ENCODE measurements around the gene PNPLA7.
A peak's percentile ranks its signal among the peaks of the same experiment; 100 is the strongest.

The PNPLA7 gene

DNA sequence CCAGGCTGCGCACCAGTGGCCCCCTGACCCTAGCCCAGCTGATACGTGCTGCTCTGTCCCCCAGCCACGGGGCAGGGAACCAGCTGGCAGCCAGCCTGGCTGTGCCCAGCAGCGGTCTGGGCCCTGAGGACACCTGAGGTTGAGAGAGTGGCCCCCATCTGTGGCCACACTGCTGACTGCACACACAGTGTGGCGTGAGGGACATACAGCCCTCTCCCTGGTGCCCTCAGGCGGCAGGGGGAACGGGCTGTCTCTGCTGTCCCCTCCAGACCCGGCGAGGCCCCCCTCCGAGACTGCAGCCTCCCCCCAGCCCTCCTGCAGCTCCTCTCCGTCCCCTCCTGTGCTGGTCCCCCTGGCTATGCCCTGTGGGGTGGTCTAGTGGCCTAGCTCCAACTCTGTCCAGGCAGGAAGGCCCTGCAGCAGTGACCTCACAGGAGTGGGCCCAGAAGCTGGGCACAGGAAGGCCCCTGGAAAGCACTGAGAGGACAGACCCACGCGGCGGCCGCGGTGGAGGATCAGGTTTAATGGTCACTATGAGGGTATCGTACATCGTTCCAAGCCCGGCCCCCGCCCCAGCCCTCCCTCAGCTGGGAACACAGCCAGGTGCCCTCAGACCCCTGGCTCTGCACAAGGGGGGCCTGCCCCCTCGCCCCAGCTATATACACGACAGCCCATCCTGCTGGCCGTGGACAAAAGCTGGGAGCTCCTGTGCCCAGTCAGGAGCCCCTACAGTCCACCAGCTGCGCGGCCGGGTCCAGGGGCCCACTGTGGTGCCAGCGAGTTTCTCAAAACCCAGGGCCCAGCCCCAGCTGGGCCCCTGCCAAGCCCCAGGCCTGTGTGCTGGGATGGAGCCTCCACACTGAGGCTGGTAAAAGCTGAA, 102.2 kb downstream of the PNPLA7 start:
- no peak for DNase-seq

DNA sequence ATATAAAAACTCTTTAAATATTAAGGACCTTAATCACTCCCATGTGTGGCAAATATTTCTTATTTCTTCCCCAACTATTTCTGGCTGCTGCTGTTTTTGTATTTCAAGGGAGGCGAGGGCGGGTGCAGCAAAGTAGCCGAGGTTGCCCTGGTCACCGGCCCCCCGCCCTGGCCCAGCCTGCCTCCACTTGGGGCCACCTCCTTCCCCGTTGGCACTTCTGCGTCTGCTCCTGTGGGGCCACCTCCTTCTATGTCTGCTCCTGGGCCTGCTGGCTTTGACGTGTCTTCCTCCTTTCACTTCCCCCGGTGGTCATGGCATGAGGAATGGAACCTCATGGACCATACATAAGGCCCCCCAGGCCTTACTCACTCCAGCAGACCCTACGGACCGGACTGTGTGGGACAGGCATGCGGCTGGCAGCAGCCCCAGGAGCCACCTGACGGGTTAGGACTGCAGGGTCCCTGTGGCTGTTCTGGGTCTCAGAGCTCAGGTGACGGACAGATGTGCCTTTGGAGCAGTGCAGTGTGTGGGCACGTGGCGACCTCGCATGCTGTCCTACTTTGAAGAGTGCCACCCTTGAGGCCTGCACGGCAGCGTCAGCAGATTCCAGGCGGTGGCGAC, 103.2 kb downstream of the PNPLA7 start:
- DNase-seq = no peak

DNA sequence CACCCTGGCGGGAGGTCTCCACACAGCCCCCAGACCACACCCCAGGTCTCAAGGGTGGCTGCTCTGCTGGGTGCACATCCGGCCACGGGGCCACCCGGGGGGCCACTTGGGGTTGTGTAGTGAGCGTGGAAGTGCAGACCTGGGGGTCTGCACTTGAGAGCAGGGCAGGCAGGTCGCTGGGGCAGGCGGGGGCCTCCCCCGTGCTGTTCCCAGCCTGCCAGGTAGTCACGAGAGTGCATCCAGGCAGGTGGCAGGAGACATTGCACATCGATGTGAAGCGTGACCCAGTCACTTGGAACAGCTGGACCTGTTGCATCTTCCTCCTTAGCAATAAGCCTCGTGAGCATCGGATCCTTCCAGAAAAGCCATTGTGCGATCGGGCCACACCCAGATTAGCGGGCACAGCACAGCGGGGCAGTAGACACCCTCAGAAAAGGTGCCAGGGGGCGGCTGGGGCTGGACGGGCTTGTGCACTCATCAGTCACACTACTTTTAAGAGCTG, 104.2 kb downstream of the PNPLA7 start:
- DNase-seq = no peak

DNA sequence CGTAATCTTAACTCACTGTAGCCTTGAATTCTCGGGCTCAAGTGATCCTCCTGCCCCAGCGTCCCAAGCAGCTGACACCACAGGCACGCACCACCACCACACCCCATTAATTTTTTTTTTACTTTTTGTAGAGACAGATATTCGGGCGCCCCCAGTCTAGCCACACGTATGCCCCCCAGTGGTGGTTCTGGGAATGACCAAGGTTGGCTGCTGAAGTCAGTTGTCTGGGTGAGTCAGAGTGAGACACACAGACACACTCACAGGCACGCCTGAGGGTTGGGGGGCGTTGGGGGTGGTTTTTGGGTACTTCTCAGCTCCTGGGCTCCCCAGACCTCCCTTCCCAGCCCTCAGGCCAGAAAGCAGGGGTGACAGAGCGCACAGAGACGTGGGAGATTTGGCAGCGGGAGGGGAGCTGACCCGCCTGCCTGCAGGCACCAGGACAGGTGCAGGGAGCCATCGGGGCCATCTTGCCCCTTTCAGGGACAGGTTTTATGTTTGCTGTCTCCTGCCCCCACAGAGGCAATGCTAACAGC, 104.9 kb downstream of the PNPLA7 start:
- peak; percentile 79 for DNase-seq

DNA sequence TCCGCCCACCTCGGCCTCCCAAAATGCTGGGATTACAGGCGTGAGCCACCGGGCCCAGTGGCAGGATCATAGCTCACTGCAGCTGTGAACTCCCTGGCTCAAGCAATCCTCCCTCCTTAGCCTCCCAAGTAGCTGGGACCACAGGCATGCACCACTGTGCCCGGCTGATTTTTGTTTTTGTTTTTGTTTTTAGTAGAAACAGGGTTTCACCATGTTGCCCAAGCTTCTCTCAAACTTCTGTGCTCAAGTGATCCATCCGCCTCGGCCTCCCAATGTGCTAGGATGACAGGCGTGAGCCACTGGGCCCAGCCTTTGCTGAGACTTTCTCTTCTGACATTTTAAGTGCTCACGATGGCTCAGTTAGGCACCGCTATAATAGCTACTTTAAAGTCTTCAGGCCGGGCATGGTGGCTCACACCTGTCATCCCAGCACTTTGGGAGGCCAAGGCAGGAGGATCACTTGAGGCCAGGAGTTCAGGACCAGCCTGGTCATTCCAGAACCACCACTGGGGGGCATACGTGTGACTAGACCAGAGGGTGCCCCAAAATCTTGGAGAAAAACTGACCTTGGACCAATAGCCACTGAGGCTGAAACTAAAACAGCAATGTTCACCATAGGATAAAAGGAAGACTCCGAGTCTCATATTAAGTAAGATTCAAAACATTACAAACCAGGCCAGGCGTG, 106.0 kb downstream of the PNPLA7 start:
- DNase-seq = no peak

DNA sequence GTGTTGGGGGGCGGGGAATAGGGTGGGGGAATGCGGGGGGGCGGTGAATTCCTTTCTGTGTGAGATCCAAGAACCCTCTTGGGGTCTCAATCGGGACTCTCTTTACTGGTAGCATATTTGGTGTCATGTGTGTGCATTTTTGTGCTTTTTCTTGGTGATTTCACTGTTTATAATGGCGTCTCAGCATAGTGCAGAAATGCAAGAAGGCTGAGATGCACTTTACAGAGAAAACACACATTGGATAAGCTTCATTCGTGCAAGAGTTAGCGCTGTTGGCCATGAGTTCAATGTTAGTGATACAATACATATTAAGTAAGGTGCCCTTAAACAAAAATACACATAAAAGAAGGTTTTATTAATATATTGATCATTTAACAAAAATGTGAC, 108.3 kb downstream of the PNPLA7 start:
- no peak for DNase-seq

DNA sequence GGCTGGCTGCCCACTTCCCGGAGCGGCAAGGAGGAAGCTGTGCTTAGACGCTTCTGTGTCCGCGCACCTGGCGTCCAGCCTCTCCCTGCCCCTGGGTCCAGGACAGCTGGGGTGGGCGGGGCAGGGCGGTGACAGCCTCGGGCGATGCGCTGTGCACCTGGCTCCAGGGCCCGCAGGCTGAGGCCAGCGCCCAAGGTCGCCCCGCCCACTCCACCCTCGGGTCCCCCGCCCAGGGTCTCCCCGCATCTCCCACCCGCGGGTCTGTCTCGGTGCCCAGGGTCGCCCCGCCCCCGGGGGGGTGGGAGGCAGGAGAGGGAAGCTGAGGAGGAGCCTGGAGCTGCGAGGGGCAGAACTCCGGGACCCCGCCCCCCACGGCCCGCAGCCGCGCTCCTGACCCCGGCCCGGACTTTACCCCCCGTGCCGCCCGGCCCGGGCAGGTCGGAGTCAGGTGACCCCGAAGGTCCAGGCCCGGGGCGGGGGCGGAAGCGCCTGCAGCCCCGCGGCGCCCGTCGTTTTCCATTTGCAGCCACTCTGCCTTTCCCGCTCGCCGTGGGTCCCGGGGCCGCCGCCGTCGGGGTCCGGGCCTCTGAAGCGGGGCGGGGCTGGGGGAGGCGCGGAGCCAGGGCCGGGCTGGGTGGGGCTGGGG, 108.8 kb downstream of the PNPLA7 start, which contains the start of gene ENTPD8:
TSS of gene ENTPD8 (minus strand) at position 69 of the 646 bp plus-strand sequence. CDS start 3,072 bp downstream, outside the sequence.
- DNase-seq = peak; percentile 55

DNA sequence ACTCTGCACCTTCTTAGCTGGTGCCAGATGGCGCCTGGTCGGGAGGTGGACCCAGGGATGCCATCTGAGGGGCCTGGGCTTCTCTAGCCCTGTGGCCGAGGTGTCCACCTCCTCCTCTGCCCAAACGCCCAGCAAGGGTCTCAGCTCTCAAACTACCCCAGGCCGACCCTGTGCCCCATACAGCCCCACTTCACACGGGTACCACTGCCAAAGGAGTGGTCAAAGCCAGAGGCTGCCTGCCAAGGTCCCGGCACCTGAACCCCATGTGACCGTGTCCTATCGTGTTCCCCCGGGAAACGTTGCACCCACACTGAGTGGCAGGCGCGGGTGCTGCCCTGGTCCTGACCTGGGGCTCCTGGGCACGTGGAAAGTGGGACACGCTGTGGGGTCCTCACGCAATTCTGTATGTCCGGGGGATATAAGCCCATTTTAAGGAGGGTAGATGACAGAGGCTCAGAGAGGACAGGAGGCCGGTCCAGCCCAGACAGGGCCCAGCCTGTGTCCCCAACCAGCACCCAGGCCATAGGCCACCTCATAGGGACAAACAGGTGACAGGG, 111.0 kb downstream of the PNPLA7 start:
- DNase-seq = no peak

DNA sequence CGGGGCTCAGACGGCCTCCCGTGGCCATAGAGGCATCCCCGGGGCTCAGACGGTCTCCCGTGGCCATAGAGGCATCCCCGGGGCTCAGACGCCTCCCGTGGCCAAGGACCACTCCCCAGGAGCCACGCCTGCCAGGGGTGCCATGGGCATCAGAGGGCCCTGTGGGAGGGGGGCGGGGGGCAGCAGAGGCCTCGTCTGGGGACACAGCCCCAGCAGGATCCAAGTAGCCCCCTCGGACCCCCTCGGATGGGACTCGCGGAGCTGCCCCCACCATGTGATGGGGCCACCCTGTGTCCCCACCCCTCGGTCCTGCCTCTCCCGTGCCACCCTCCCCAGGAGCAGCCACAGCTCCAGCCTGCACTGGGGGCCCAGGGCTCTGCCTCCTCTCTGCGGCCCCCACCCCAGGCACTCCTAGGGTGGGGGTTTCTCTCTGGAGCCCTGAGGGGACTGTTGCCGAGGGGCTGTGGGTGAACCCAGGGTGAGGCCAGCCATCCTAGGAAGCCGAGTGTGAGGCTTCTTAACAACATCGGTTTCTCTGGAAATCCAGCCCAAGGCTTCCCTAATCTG, 111.5 kb downstream of the PNPLA7 start:
- no peak for DNase-seq

DNA sequence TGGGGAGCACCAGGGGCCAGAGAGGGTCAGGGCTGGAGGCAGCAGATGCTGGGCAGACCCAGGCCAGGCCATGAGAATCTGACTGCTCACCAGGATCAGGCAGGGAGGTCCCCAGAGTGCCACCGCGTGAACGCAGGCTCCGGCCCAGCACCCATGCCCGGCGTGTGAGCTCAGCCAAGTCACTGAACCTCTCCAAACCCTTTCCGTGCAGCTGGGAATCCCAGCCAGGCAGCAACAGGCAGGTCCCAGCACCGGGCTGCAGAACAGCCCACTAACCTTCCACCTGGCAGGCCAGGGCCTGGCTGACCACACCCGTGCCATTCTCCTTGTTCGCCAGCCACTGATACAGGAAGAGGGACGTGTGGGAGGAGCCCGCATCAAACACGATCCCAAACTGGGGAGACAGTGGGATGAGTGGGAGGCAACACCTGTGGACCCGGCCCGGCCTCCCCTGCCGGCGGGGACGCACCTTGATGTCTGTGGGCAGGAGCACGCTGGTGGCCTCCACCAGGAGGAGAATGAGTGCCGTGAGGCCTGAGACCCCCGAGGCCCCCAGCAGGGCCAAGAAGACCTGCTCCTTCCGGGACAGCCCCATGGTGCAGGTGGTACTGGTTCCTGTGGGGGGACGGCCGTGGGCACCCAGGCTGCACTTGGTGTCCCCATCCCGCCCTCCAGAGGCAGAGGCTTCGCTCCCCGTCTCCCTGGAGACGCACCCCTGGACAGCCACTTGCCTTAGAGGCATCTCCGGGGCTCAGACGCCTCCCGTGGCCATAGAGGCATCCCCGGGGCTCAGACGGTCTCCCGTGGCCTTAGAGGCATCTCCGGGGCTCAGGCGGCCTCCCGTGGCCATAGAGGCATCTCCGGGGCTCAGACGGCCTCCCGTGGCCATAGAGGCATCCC, 112.3 kb downstream of the PNPLA7 start:
- no peak for DNase-seq

DNA sequence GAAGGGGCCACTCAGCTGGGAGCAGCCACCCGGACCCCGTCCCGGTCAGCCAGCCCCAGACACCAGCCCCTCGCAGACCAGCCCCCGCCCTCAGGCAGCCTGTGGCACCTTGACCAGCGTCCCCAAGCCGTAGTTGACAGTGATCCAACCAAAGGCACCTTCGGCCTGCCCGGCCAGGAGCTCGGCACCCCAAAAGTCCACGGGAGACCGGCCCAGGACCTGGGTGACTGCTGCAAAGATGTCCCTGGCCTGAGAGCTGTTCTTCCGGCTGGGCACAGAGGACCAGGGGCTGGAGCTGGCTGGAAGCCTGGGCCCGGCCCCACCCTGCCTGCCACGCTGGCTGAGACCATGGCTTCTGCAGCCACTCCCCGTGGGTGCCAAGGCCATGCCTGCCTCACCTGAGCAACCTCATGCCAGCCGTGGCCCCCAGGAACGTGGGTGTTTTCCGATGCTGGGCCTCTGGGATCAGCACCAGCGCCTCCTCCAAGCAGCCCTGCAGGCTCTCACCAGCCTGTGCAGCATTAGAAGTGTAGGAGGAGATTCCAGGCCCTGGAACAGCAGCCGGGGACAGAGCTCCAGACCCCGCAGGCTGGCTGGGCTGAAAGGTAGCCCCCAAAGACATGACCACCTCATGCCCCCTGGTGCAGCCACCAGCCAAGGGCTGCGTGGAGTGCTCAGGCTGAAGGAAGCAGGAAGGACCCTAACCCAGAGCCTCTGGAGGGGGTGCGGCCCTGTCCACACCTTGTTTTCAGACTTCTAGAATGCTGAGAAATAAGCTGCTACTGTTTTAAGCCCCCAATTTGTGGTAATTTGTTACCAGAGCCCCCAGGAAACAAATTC, 113.2 kb downstream of the PNPLA7 start:
- DNase-seq = no peak

DNA sequence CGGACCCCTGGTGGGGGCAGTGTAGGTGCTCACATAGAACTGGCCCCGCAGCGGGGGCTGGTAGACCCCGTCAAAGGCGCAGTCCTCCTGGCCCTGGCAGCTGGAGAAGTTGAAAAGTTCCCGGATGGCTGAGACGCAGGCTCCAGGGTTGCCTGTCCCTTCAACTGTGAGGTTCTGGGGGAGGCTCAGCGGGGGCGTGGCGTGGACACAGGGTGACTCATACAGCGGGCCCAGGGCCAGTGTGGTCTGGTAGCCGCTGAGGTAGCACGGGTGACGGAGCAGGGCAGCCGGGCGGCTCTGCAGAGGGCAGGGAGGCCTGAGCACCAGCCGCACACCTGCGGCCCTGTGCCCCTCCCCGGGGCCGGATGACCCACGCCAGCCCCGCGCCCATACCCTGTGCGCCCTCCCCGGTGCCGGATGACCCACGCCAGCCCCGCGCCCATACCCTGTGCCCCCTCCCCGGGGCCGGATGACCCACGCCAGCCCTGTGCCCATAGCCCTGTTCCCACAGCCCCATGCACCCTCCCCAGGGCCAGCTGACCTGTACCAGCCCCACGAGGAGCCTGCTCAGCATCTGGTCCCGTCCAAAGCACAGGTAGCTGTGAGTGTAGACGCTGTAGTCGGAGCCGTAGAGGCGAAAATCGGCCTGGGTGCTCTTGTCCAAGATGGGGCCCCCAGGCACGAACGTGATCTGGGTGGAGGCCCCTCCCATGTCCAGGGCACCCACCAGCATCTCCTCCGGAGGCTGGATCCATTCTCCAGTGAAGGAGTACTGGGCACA, 114.0 kb downstream of the PNPLA7 start:
- no peak for DNase-seq

DNA sequence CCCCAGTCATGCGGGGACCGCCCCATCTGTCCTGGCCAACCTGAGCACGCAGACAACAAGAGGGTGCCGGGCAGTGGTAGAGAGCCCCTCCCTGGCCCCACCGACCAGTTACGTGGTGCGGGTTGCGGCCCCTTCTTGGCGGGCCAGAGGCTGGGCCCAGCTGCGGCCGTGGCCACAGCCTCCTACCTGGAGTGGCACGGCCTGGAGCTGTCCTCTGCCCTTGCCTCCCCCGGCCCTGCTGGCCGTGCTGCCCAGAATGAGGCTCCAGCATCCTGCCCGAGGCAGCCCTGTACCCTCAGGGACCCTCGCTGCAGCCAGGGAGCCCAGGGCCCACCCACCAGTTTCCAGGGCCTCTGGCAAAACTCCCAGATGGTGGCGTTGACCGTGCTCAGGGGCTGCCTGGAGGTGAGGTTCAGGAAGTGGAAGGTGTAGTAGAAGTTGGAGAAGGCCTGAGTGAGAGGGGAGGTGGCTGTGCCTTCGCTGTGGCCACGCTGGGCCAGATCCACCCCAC, 114.8 kb downstream of the PNPLA7 start:
- DNase-seq = no peak

DNA sequence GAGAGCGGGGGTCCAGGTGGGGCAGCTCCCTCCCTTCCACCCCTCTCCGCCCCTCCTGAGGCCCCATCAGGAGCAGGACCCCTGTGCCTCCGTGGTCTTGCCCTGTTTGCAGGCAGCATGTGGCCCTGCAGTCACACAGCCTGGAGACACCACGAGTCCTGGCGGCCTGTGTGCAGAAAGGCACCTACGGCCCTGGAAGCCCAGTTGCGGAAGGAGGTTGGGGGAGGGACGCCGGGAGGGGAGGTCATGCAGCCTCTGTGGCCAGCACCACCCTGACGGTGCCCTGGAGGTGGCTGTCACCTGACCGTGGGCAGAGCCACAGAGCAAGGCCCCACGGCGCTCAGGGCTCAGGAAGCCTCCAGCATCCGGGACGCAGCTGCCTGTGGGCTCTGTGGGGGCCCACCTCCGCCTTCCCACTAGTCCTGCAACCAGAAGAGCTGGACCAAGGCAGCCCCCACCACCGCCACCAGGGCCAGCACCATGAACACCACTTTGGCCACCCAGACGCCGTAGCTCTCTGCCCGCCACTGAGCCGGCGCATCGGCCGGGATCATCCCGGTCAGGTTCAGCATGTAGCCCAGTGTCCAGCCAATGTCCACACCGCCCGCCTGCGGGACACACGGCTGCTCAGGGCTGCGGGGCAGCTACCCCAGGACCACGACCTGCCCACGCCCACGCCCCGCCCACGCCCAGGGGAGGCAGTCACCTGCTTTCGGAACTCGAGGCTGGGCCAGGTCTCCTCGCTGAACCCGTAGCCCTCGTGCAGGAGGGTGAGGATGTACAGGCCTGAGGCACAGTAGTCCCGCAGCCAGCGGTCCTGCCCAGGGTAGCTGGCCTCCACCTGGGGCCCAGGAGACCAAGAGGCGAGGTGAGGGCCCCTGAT, 115.5 kb downstream of the PNPLA7 start:
- no peak for DNase-seq

DNA sequence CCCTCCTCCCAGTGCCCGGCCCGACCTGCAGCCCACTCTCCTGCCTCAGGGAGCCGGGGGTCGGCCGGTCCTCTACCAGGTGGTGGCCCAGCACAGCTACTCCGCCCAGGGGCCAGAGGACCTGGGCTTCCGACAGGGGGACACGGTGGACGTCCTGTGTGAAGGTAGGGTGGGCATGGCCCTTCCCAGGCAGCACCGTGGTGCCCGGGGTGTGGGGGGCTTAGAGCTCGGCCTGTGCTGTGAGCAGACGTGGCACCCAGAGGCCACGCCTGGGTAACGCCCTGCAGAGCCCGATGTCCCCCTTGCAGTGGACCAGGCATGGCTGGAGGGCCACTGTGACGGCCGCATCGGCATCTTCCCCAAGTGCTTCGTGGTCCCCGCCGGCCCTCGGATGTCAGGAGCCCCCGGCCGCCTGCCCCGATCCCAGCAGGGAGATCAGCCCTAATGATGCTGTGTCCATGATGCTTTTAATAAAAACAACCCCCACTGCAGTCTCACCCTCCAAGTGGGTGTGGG, 116.2 kb downstream of the PNPLA7 start:
- no peak for DNase-seq

DNA sequence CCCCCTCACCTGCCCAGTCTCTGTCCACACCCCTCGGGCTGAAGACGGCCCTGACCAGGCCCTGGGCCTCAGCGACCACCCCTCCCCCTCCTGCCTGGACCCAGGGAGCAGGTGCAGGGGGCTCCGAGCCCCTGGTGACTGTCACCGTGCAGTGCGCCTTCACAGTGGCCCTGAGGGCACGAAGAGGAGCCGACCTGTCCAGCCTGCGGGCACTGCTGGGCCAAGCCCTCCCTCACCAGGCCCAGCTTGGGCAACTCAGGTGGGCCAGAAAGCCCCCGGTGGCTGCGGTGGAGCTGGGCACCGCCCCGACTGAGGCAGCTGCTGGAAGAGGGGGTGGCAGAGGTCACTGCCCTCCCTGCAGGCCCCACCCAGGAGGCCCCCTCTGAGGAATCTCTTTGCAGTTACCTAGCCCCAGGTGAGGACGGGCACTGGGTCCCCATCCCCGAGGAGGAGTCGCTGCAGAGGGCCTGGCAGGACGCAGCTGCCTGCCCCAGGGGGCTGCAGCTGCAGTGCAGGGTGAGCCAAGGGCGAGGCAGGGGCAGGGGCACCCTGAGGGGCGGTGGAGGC, 116.8 kb downstream of the PNPLA7 start:
- no peak for DNase-seq

DNA sequence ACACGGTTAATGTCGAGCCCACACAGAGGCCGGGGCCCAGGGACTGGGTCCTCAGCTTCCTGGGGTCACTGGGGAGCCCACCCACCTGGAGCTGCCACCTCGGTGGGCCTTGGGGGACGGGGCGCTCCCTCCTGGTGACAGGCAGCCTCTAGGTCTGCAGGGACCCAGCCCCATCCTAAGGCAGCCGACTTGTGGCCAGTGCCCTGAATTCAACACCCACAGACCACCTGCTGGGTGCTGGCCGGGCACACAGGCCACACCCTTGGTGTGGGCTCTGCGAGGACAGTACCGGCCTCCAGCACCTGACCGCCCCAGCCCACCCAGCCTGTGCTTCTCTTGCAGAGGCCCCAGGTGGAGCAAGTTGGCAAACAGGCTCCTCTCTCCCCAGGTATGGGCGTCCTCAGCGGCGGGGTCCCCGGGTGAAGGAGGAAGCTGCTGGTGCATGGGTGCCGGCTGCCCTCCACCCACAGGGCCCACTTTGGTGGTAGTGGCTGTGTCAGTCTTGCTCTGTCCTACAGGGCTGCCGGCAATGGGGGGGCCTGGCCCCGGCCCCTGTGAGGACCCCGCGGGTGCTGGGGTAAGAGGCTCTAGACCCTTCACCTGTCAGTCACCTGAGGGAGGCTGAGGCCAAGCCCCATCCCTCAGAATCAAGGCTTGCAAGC, 117.4 kb downstream of the PNPLA7 start:
- DNase-seq = no peak
